Activated CD4-positive, alpha-beta T cell treated with anti-CD3 and anti-CD28 coated beads, Interleukin-2, amount 10 ng/mL, durations not matched to agents 7 days and 5 days (primary cell): ENCODE data around the gene SSBP3. TPM values are rescaled to one million over a fixed set of nuclear protein-coding genes. Genes with fewer than 3 reads are reported as not detected.
A peak's percentile ranks its signal among the peaks of the same experiment; 100 is the strongest.

Experiments
- CTCF ChIA-PET: fragments of 350-600 bp; sonication (Branson Sonifier 250); formaldehyde crosslinking; loops from one replicate; lab custom pipeline; 2021; ENCODE audit warnings: antibody characterized with exemption; lab: Charles Lee
- POLR2A ChIA-PET: fragments of 350-600 bp; sonication (Branson Sonifier 250); formaldehyde crosslinking; loops from one replicate; lab custom pipeline; 2021; ENCODE audit warnings: antibody characterized with exemption; lab: Charles Lee
- DNase-seq: peaks from one replicate; pipeline ENCODE4 v3.0.0-alpha.2; 2020
- H3K27ac Mint-ChIP-seq: one replicate; pipeline ENCODE4 v1.8.0; 2021; ENCODE audit warnings: mild to moderate bottlenecking, moderate library complexity, mixed read lengths
- H3K27me3 Mint-ChIP-seq: one replicate; pipeline ENCODE4 v1.8.0; 2021; ENCODE audit warnings: mixed read lengths
- H3K36me3 Mint-ChIP-seq: one replicate; pipeline ENCODE4 v1.8.0; 2021; ENCODE audit warnings: low read depth, mixed read lengths
- H3K4me1 Mint-ChIP-seq: one replicate; pipeline ENCODE4 v1.8.0; 2021; ENCODE audit warnings: mixed read lengths
- H3K4me3 Mint-ChIP-seq: one replicate; pipeline ENCODE4 v1.8.0; 2021; ENCODE audit warnings: mild to moderate bottlenecking, moderate library complexity, mixed read lengths
- H3K9me3 Mint-ChIP-seq: one replicate; pipeline ENCODE4 v1.8.0; 2021; ENCODE audit warnings: mixed read lengths
- total RNA-seq, 2 experiments: library from RNA; stranded (reverse); gene quantifications; one replicate each; pipeline ENCODE4 v1.2.3, GENCODE V29; 2021

The SSBP3 gene
- total RNA-seq, 2 experiments from 2014 or later = 93.4 to 127 TPM

- ChIA-PET POLR2A (no interaction called here), CTCF (interaction anchor here (0.6 kb wide), 1 partner anchor 213 kb away, joined by 3 read pairs; no protein-coding TSS in a partner anchor)
- H3K4me1 Mint-ChIP-seq = peaks cover 20% of the 10 kb centered on the region
- no peak overlapping the region for H3K4me3 Mint-ChIP-seq
- H3K27ac Mint-ChIP-seq = no peak overlapping the region
- no peaks in the 10 kb centered on the region for H3K9me3 Mint-ChIP-seq
- H3K36me3 Mint-ChIP-seq = peaks cover 1% of the 10 kb centered on the region
- DNase-seq = no peak
- H3K27me3 Mint-ChIP-seq = no peaks in the 10 kb centered on the region
Measured at GRCh38 chr1:54326543-54327385, 79.4 kb downstream of the SSBP3 start.

DNA sequence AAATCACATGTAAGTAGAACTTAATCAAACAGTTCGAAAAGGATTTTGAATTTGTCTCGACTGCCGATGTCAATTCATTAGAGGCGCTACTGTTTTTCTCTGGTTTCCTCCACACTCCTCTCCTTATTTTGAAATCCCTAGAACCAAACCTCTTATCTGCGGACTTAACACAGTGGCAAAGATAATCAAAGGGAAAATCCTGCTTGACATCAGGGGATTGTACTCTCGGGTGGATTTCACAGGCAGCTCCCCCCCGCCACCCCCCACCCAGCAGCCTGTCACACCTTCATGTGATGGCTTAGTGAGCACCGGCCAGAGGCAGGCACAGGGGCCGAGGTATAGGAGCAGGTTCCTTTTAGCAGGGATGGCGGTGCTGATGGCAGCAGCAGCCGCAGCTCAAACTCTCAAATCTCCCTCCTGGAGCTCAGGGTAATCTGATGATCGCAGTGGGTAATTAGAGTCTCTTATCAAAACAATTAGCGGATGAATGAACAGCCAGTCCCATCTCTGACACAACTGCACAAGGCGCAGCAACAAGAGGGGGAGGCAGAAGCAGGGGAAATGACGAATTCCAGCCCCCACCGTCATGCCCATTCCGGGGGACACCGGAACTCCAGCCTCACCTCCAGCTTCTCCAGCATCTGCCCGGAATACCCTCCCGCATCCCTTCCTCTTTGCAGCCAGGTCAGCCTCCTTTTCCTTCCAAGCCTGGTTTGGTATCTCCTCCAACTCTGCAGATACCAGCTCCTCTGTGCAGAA is 80.3 kb downstream of the SSBP3 start:
- ChIA-PET POLR2A (no interaction called here), CTCF (interaction anchor here (1.0 to 2.4 kb wide), 2 partner anchors 8 to 14 kb away, joined by 4 to 5 read pairs; no protein-coding TSS in a partner anchor)
- no peak for DNase-seq
- peaks cover 3% of the 10 kb centered on the region for H3K36me3 Mint-ChIP-seq
- no peak overlapping the region for H3K27ac Mint-ChIP-seq
- H3K4me1 Mint-ChIP-seq = peaks cover 18% of the 10 kb centered on the region
- no peak overlapping the region for H3K4me3 Mint-ChIP-seq
- no peaks in the 10 kb centered on the region for H3K27me3 Mint-ChIP-seq
- no peaks in the 10 kb centered on the region for H3K9me3 Mint-ChIP-seq

DNA sequence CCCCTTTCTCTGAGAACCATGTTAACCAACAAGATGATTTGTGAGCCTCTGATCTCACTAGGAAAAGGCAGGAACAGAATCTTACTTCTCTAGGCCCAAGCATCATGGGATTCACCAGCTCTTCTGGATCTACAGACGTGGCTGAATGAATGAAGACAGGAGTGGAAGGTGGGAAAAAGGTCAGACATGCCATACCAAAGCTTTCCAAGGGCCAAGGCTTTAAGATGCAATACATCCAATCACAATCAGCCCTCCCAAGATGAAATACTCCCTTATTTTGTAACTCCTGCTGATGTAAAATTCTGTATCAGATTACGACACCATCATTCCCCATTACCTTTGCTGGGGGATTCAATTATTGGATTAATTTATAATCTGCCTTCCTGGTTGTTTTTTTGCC is 80.9 kb downstream of the SSBP3 start:
- DNase-seq = no peak
- H3K36me3 Mint-ChIP-seq = peaks cover 7% of the 10 kb centered on the region
- no peaks in the 10 kb centered on the region for H3K9me3 Mint-ChIP-seq
- peaks cover 21% of the 10 kb centered on the region for H3K4me1 Mint-ChIP-seq
- POLR2A ChIA-PET = no interaction called here
- no peak overlapping the region for H3K27ac Mint-ChIP-seq
- no peaks in the 10 kb centered on the region for H3K27me3 Mint-ChIP-seq
- H3K4me3 Mint-ChIP-seq = no peak overlapping the region
- CTCF ChIA-PET = interaction anchor here (1.0 to 2.4 kb wide), 2 partner anchors 9 to 13 kb away, joined by 4 to 5 read pairs; no protein-coding TSS in a partner anchor

DNA sequence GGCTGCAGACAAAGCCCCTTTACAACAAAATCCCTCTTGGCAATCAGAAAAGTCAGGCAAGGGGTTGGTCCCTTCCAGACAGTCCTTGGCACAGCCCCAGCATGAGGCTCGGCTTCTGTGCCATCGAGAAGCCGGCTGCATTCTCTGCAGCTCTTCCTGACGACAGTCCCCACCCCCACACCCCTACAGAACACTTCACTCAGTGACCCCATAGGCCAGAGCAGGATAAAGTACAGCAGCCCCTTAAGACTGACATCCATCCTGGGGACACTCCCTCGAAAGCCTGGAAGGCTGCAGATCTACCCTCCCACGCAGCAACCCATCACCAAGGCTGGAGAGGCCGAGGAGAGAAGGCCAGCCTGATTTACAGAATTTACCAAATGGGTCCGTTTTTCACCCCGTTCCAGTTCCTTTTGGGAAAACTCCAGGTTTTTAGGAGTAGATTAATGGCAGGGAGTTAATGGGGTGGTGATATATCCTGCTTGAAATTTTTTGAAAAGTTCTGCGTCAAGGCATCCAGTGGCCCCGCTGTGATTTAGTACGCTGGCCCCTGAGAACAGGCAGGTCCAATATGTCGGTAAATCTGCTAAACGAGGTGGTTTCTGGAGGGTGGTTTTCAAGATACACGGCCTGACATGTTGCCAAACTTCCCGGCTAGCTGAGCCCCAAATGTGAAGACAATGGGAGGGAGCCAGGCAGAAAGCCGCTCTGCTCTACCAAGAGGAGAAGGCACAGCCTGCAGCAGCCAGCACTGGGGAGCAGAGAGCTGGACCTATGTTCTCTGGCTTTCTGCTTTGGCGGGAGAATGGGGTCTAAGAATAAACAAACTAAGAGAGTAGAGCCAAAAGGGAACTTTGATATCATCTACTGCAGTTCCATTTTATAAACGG is 81.7 kb downstream of the SSBP3 start:
- H3K36me3 Mint-ChIP-seq = peaks cover 11% of the 10 kb centered on the region
- no peaks in the 10 kb centered on the region for H3K27me3 Mint-ChIP-seq
- POLR2A ChIA-PET = no interaction called here
- DNase-seq = no peak
- H3K4me3 Mint-ChIP-seq = no peak overlapping the region
- peaks cover 21% of the 10 kb centered on the region for H3K4me1 Mint-ChIP-seq
- CTCF ChIA-PET = interaction anchor here (1.0 to 2.4 kb wide), 2 partner anchors 10 to 12 kb away, joined by 4 to 5 read pairs; no protein-coding TSS in a partner anchor
- no peaks in the 10 kb centered on the region for H3K9me3 Mint-ChIP-seq
- H3K27ac Mint-ChIP-seq = peak overlapping the region; percentile 22

GRCh38 chr1:54323921-54324250 is 82.3 kb downstream of the SSBP3 start:
- H3K9me3 Mint-ChIP-seq = no peaks in the 10 kb centered on the region
- H3K4me3 Mint-ChIP-seq = no peak overlapping the region
- CTCF ChIA-PET = interaction anchor here (2.4 kb wide), 1 partner anchor 10 kb away, joined by 5 read pairs; no protein-coding TSS in a partner anchor
- H3K27me3 Mint-ChIP-seq = no peaks in the 10 kb centered on the region
- H3K36me3 Mint-ChIP-seq = peaks cover 11% of the 10 kb centered on the region
- no peak overlapping the region for H3K27ac Mint-ChIP-seq
- POLR2A ChIA-PET = no interaction called here
- DNase-seq = no peak
- peaks cover 17% of the 10 kb centered on the region for H3K4me1 Mint-ChIP-seq

DNA sequence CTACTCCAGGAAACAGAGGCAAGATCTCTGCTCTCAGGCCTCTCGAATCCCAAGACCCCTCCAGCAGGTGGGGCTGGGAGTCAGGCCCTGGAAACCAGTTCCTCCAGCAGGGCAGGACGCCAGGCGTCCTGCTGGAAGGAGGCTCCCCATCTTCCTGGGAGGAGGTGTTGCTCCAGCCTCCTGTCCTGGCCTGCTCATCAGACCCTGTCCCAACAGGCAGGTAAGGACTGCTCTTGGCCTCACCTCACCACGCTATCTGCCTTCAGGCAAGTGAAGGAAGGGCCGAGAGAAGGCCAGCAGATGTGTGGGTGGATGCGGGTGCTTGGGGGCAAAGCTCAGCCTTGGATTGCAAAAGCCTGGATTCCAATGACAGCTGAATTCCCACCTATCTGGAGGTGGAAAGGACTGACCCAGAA is 82.9 kb downstream of the SSBP3 start:
- Mint-ChIP-seq H3K36me3 (peaks cover 11% of the 10 kb centered on the region), H3K9me3 (no peaks in the 10 kb centered on the region), H3K27me3 (no peaks in the 10 kb centered on the region), H3K27ac (no peak overlapping the region), H3K4me1 (peaks cover 18% of the 10 kb centered on the region), H3K4me3 (no peak overlapping the region)
- POLR2A ChIA-PET = no interaction called here
- no peak for DNase-seq
- CTCF ChIA-PET = no interaction called here

DNA sequence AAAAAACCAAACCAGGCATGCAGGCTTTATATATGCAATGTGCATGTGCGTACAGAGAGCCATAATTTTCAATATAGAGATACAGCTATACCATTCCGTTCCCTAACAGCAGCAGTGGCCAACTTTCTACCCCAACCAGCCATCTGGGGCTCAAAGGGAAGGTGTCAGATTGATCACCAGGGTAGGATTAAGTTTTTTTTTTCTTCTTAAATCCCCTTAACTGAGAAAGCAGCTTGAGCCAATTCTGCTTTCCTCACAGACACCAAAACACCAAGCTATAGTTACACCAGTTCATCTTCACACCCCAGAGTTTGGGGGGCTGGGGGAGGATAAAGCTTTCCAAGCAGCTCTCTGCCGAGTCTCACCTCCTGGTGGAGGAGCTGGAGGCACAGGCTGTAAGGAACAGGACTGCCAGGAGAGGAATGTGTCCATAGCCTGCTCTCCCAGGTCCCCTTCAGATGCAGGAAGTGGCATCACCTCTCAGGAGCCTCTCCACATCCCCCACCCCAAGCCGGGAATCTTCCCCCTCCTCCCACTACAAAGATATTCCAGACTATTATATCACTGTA is 87.9 kb downstream of the SSBP3 start:
- H3K36me3 Mint-ChIP-seq = peaks cover 14% of the 10 kb centered on the region
- CTCF ChIA-PET = no interaction called here

DNA sequence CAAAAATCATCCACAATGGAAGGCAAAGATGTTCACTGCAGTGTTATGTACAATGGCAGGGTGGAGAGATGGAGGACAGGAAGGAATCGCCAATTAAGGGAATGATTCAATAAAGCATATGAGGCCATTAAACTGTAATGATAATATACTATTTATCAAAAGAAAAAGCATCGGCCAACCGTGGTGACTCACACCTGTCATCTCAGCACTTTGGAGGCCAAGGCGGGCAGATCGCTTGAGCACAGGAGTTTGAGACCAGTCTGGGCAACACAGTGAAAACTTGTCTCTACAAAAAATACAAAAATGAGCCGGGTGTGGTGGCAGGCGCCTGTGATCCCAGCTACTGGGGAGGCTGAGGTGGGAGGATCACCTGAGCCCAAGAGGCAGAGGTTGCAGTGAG is 89.1 kb downstream of the SSBP3 start:
- DNase-seq = no peak
- no peak overlapping the region for H3K27ac Mint-ChIP-seq
- peaks cover 17% of the 10 kb centered on the region for H3K36me3 Mint-ChIP-seq
- CTCF ChIA-PET = no interaction called here
- H3K27me3 Mint-ChIP-seq = no peaks in the 10 kb centered on the region
- H3K4me3 Mint-ChIP-seq = no peak overlapping the region
- POLR2A ChIA-PET = no interaction called here
- peaks cover 44% of the 10 kb centered on the region for H3K4me1 Mint-ChIP-seq
- H3K9me3 Mint-ChIP-seq = no peaks in the 10 kb centered on the region

More for the DNA sequence above, 87.9 kb downstream of the SSBP3 start:
- peaks cover 35% of the 10 kb centered on the region for H3K4me1 Mint-ChIP-seq
- DNase-seq = no peak
- H3K27ac Mint-ChIP-seq = no peak overlapping the region
- H3K27me3 Mint-ChIP-seq = no peaks in the 10 kb centered on the region
- H3K9me3 Mint-ChIP-seq = no peaks in the 10 kb centered on the region
- POLR2A ChIA-PET = no interaction called here
- no peak overlapping the region for H3K4me3 Mint-ChIP-seq

DNA sequence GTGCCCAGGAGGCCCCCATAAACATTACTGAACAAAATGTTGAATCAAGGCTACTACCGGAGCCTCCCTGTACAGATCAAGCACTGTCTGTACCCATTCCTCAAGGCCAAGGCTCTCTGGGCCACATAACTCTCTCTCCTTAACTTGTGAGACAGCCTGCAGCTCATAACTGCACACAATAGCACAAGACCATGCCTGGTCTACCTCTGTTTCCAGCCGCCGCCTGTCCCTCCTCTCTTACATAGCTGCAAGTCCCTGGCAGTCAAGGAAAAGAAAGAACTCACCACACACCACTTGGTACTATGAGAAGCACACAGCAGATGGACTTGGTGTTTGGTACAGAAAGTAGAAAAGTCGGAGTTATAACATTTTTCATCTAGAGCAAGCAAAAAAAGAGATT is 91.1 kb downstream of the SSBP3 start:
- POLR2A ChIA-PET = no interaction called here

DNA sequence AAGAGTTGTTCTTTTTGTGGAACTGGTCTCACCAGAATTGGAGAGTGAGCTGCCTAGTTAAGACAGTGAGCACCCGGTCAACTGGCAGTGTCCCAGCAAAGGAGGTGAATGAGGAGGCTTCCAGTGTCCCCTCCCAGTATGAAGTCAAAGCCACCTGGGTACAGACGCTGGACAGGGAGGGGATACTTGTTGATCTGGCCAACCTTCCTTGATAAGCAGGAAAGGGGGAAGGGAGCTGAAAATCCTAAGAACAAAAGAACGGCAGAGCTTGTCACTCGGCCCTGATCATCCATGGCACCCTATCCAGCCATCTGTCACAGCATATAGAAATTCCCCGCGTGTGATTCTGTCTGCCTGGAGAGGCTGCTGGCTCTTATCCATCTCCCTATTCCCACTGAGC is 91.5 kb downstream of the SSBP3 start:
- DNase-seq = no peak
- ChIA-PET CTCF (interaction anchor here (1.0 kb wide), 1 partner anchor 10 kb away, joined by 3 read pairs; no protein-coding TSS in a partner anchor), POLR2A (no interaction called here)
- no peaks in the 10 kb centered on the region for H3K9me3 Mint-ChIP-seq
- H3K36me3 Mint-ChIP-seq = peaks cover 14% of the 10 kb centered on the region
- peaks cover 54% of the 10 kb centered on the region for H3K4me1 Mint-ChIP-seq
- no peak overlapping the region for H3K4me3 Mint-ChIP-seq
- H3K27ac Mint-ChIP-seq = no peak overlapping the region
- no peaks in the 10 kb centered on the region for H3K27me3 Mint-ChIP-seq

More for the DNA sequence above, 91.1 kb downstream of the SSBP3 start:
- Mint-ChIP-seq H3K4me3 (no peak overlapping the region), H3K36me3 (peaks cover 17% of the 10 kb centered on the region), H3K27me3 (no peaks in the 10 kb centered on the region), H3K27ac (no peak overlapping the region), H3K9me3 (no peaks in the 10 kb centered on the region), H3K4me1 (peaks cover 53% of the 10 kb centered on the region)
- no peak for DNase-seq
- CTCF ChIA-PET = interaction anchor here (1.0 kb wide), 1 partner anchor 10 kb away, joined by 3 read pairs; no protein-coding TSS in a partner anchor

DNA sequence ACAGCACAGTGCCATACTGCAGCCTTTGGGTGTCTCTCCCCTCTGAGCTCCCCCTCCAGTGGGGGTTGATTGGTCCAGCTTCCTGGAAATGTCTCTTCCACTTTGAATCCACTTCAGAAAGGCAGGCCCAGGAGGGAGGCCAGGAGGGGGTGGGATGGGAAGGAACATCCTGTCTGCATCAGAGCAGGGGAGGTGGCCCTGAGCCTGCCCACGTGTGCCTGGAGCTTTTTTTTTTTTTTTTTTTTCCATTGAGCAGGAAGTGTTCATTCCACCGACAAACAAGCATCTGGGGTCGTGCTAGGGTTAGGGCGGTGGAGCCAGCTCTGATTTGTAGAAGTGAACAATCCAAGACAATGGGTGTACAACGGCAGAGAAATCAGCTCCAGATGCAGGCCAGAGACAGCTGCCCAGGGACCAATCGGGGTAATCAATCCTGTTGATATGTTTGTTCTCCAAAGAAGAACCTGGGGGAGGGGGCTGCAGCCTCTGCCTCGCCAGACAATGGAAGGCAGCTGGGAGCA is 93.3 kb downstream of the SSBP3 start:
- H3K4me1 Mint-ChIP-seq = peaks cover 56% of the 10 kb centered on the region
- H3K27me3 Mint-ChIP-seq = no peaks in the 10 kb centered on the region
- peak overlapping the region; percentile 84 for H3K27ac Mint-ChIP-seq
- ChIA-PET CTCF (interaction anchor here (0.5 to 1.9 kb wide), 7 partner anchors 8 to 420 kb away, joined by 3 to 8 read pairs (median 4); no protein-coding TSS in a partner anchor), POLR2A (interaction anchor here (0.5 kb wide), 1 partner anchor 30 kb away, joined by 4 read pairs; no protein-coding TSS in a partner anchor)
- peak; percentile 18 for DNase-seq
- H3K4me3 Mint-ChIP-seq = no peak overlapping the region
- peaks cover 21% of the 10 kb centered on the region for H3K36me3 Mint-ChIP-seq
- no peaks in the 10 kb centered on the region for H3K9me3 Mint-ChIP-seq
